Right atrium auricular region (tissue), 2 donors: ENCODE results near the gene MOCOS. TPM values are rescaled to one million over a fixed set of nuclear protein-coding genes. Genes with fewer than 3 reads are reported as not detected.
"Not testable (repeated sequence)": the region's sequence is repeated elsewhere in the genome, so short reads cannot be mapped to it uniquely, and the experiment has no call there.

Source experiments
- DNase-seq: peaks from one replicate; pipeline ENCODE4 v3.0.0-alpha.2; 2019; ENCODE audit warnings: low spot score
- H3K27ac ChIP-seq, 2 donors: fragments of 200-600 bp; sonication (generic); 1 replicate in 1 of 2; 2 replicates in 1 of 2; pipeline ENCODE4 v1.5.1; 2016 to 2019
- H3K27me3 ChIP-seq, 2 donors: fragments of 200-600 bp; sonication (generic); one replicate each; pipeline versions ENCODE4 v1.5.1 to v1.6.0; 2017 to 2019
- H3K36me3 ChIP-seq: fragments of 200-600 bp; sonication (generic); one replicate; pipeline ENCODE4 v1.5.1; 2016
- H3K4me1 ChIP-seq, 2 donors: fragments of 200-600 bp; sonication (generic); one replicate each; pipeline versions ENCODE4 v1.5.1 to v1.6.0; 2017 to 2019
- H3K4me3 ChIP-seq, 2 donors: fragments of 200-600 bp; sonication (generic); 1 replicate in 1 of 2; 2 replicates in 1 of 2; pipeline ENCODE4 v1.5.1; 2017 to 2019; ENCODE audit warnings: mild to moderate bottlenecking in 1 of 2, moderate library complexity in 1 of 2
- H3K9me3 ChIP-seq, 2 donors: fragments of 200-600 bp; sonication (generic); one replicate each; pipeline ENCODE4 v1.5.1; 2019
- CTCF ChIP-seq, 2 donors: fragments of 200-600 bp; sonication (generic); IDR thresholded peaks; one replicate each; pipeline ENCODE4 v1.5.1; 2019; ENCODE audit warnings: antibody characterized with exemption in 2 of 2
- total RNA-seq, 2 donors: library from RNA; depleted of rRNA; stranded (reverse); fragments of >200 nt; gene quantifications; one replicate each; pipeline ENCODE4 v1.1.0, GENCODE V29; 2016

The MOCOS gene
- total RNA-seq, 2 donors from 2014 or later: 0.11 to 0.51 TPM

GRCh38 chr18:36157441-36157840, 29.9 kb upstream of the MOCOS start:
- H3K9me3 ChIP-seq: no peaks in the 10 kb centered on the region
- H3K4me1 ChIP-seq: no peaks in the 10 kb centered on the region
- H3K27me3 ChIP-seq: no peaks in the 10 kb centered on the region
- H3K36me3 ChIP-seq: peaks cover 59% of the 10 kb centered on the region
- no peak for DNase-seq
- no peak overlapping the region for H3K4me3 ChIP-seq
- no peak for TF ChIP-seq CTCF (IDR thresholded peaks at IDR 0.05)
- H3K27ac ChIP-seq: no peak overlapping the region

- Histone ChIP-seq H3K4me1 (no peaks in the 10 kb centered on the region), H3K27me3 (no peaks in the 10 kb centered on the region), H3K4me3 (no peak overlapping the region), H3K36me3 (peaks cover 59% of the 10 kb centered on the region), H3K9me3 (no peaks in the 10 kb centered on the region), H3K27ac (no peak overlapping the region)
- TF ChIP-seq CTCF (IDR thresholded peaks at IDR 0.05): no peak
- no peak for DNase-seq
These were observed 28.9 kb upstream of the MOCOS start for GRCh38 chr18:36158266-36158867.

GRCh38 chr18:36160959-36161371, 26.3 kb upstream of the MOCOS start:
- no peaks in the 10 kb centered on the region for H3K9me3 ChIP-seq
- H3K4me3 ChIP-seq: no peak overlapping the region
- no peak for TF ChIP-seq CTCF (IDR thresholded peaks at IDR 0.05)
- H3K27ac ChIP-seq: no peak overlapping the region
- H3K27me3 ChIP-seq: no peaks in the 10 kb centered on the region
- H3K4me1 ChIP-seq: no peaks in the 10 kb centered on the region
- H3K36me3 ChIP-seq: peaks cover 59% of the 10 kb centered on the region
- DNase-seq: no peak

- DNase-seq: no peak
- peaks cover 67% of the 10 kb centered on the region for H3K36me3 ChIP-seq
These were observed 24.3 kb upstream of the MOCOS start for GRCh38 chr18:36162981-36163380.

GRCh38 chr18:36167692-36168218, 19.5 kb upstream of the MOCOS start:
- no peak for TF ChIP-seq CTCF (IDR thresholded peaks at IDR 0.05)

More at GRCh38 chr18:36162981-36163380, 24.3 kb upstream of the MOCOS start:
- no peaks in the 10 kb centered on the region for H3K27me3 ChIP-seq
- no peak overlapping the region for H3K27ac ChIP-seq
- no peaks in the 10 kb centered on the region for H3K4me1 ChIP-seq
- no peak overlapping the region for H3K4me3 ChIP-seq
- H3K9me3 ChIP-seq: no peaks in the 10 kb centered on the region
- no peak for TF ChIP-seq CTCF (IDR thresholded peaks at IDR 0.05)

GRCh38 chr18:36168296-36168695, 19.0 kb upstream of the MOCOS start:
- not testable (repeated sequence) for H3K27ac ChIP-seq, H3K9me3 ChIP-seq, DNase-seq, H3K4me3 ChIP-seq, H3K27me3 ChIP-seq, H3K4me1 ChIP-seq
- peaks cover 75% of the 10 kb centered on the region for H3K36me3 ChIP-seq

More at GRCh38 chr18:36167692-36168218, 19.5 kb upstream of the MOCOS start:
- DNase-seq: no peak
- H3K27me3 ChIP-seq: no peaks in the 10 kb centered on the region
- H3K4me1 ChIP-seq: no peaks in the 10 kb centered on the region
- peaks cover 72% of the 10 kb centered on the region for H3K36me3 ChIP-seq
- no peak overlapping the region for H3K27ac ChIP-seq
- H3K4me3 ChIP-seq: no peak overlapping the region
- no peaks in the 10 kb centered on the region for H3K9me3 ChIP-seq
